Ascending aorta (tissue), 2 donors: ENCODE measurements around the gene MYD88. TPM values are rescaled to one million over a fixed set of nuclear protein-coding genes. Genes with fewer than 3 reads are reported as not detected.
A peak's percentile ranks its signal among the peaks of the same experiment; 100 is the strongest.

Experiments
- DNase-seq, 2 donors: peaks; one replicate each; pipeline ENCODE4 v3.0.0-alpha.2; 2019; ENCODE audit warnings: low spot score in 2 of 2
- H3K27ac ChIP-seq, 2 donors: fragments of 200-600 bp; sonication (generic); one replicate each; pipeline ENCODE4 v1.5.1; 2016 to 2017; ENCODE audit warnings: mild to moderate bottlenecking in 1 of 2
- H3K27me3 ChIP-seq: fragments of 200-600 bp; sonication (generic); one replicate; pipeline ENCODE4 v1.5.1; 2017
- H3K36me3 ChIP-seq, 2 donors: fragments of 200-600 bp; sonication (generic); one replicate each; pipeline ENCODE4 v1.5.1; 2016
- H3K4me1 ChIP-seq, 2 donors: fragments of 200-600 bp; sonication (generic); one replicate each; pipeline ENCODE4 v1.5.1; 2016 to 2017; ENCODE audit warnings: mild to moderate bottlenecking in 1 of 2
- H3K4me3 ChIP-seq, 2 donors: fragments of 200-600 bp; sonication (generic); one replicate each; pipeline ENCODE4 v1.5.1; 2016 to 2017; ENCODE audit warnings: mild to moderate bottlenecking in 1 of 2
- H3K9me3 ChIP-seq, 2 donors: fragments of 200-600 bp; sonication (generic); one replicate each; pipeline ENCODE4 v1.5.1; 2016
- CTCF ChIP-seq, 3 experiments: fragments of 200-600 bp in 2 of 3; fragments of 450-650 bp in 1 of 3; sonication (generic) in 2 of 3; IDR thresholded peaks; one replicate each; pipeline ENCODE4 v1.5.1; 2016 to 2019; ENCODE audit warnings: antibody characterized with exemption in 3 of 3, mild to moderate bottlenecking in 1 of 3, moderate library complexity in 1 of 3
- intact Hi-C: fragments of 100-400 bp; cut with DNase I; formaldehyde crosslinking; loops from one replicate; pipeline ENCODE4 v1.15.1; 2023
- total RNA-seq: library from RNA; depleted of rRNA; stranded (reverse); fragments of >200 nt; gene quantifications from one replicate; pipeline ENCODE4 v1.1.0, GENCODE V29; 2016

MYD88 gene
- total RNA-seq, 1 donor from 2014 or later, result 38.8 TPM

GRCh38 chr3:38110314-38111050, 28.0 kb upstream of the MYD88 start:
- Histone ChIP-seq H3K9me3 (peaks cover 0 to 5% of the 10 kb centered on the region in 2 donors), H3K4me3 (no peak overlapping the region), H3K27me3 (no peaks in the 10 kb centered on the region), H3K27ac (no peak overlapping the region), H3K36me3 (no peaks in the 10 kb centered on the region), H3K4me1 (no peaks in the 10 kb centered on the region)
- TF ChIP-seq CTCF (IDR thresholded peaks at IDR 0.05), result no peak
- DNase-seq, result peak in 1 of 2 donors; percentile 16
- intact Hi-C loops, result no loop called here

GRCh38 chr3:38111201-38111600, 27.3 kb upstream of the MYD88 start:
- no peak for TF ChIP-seq CTCF (IDR thresholded peaks at IDR 0.05)
- Histone ChIP-seq H3K4me1 (no peaks in the 10 kb centered on the region), H3K4me3 (no peak overlapping the region), H3K27ac (no peak overlapping the region), H3K36me3 (no peaks in the 10 kb centered on the region), H3K9me3 (no peaks in the 10 kb centered on the region), H3K27me3 (no peaks in the 10 kb centered on the region)
- intact Hi-C loops, result no loop called here
- peak in 1 of 2 donors; percentile 45 for DNase-seq

GRCh38 chr3:38111696-38112377, 26.6 kb upstream of the MYD88 start:
- Histone ChIP-seq H3K27ac (no peak overlapping the region), H3K9me3 (no peaks in the 10 kb centered on the region), H3K4me1 (no peaks in the 10 kb centered on the region), H3K36me3 (no peaks in the 10 kb centered on the region), H3K27me3 (no peaks in the 10 kb centered on the region), H3K4me3 (no peak overlapping the region)
- DNase-seq, result peak in 1 of 2 donors; percentile 59
- intact Hi-C loops, result no loop called here
- TF ChIP-seq CTCF (IDR thresholded peaks at IDR 0.05), result no peak

- H3K4me1 ChIP-seq, result no peaks in the 10 kb centered on the region
- intact Hi-C loops, result no loop called here
- H3K36me3 ChIP-seq, result no peaks in the 10 kb centered on the region
- no peaks in the 10 kb centered on the region for H3K27me3 ChIP-seq
- H3K4me3 ChIP-seq, result no peak overlapping the region
- no peak overlapping the region for H3K27ac ChIP-seq
- DNase-seq, result peak in 1 of 2 donors; percentile 54
- no peak for TF ChIP-seq CTCF (IDR thresholded peaks at IDR 0.05)
- no peaks in the 10 kb centered on the region for H3K9me3 ChIP-seq
These were observed 26.1 kb upstream of the MYD88 start for GRCh38 chr3:38112378-38112761.

- intact Hi-C loops, result no loop called here
- DNase-seq, result peak in 1 of 2 donors; percentile 57
- Histone ChIP-seq H3K4me3 (no peak overlapping the region), H3K27me3 (no peaks in the 10 kb centered on the region), H3K36me3 (no peaks in the 10 kb centered on the region), H3K27ac (no peak overlapping the region), H3K9me3 (no peaks in the 10 kb centered on the region), H3K4me1 (no peaks in the 10 kb centered on the region)
- TF ChIP-seq CTCF (IDR thresholded peaks at IDR 0.05), result no peak
These were observed 24.2 kb upstream of the MYD88 start for GRCh38 chr3:38114052-38114874.
